WTC11 (cell line): ENCODE measurements around the gene MAP1S. TPM values are rescaled to one million over a fixed set of nuclear protein-coding genes. Genes with fewer than 3 reads are reported as not detected.

Source experiments
- EMX1 ChIP-seq: fragments of 250-450 bp; sonication (Bioruptor Pico); IDR thresholded peaks from 2 replicates; pipeline ENCODE4 v1.8.0; 2021; ENCODE audit warnings: mild to moderate bottlenecking
- ETV6 ChIP-seq: sonication (generic); formaldehyde crosslinking; IDR thresholded peaks from 2 replicates; pipeline ENCODE4 v1.8.1; 2022; ENCODE audit warnings: mild to moderate bottlenecking, missing genetic modification reagents
- FOXK1 ChIP-seq: sonication (generic); formaldehyde crosslinking; IDR thresholded peaks from 2 replicates; pipeline ENCODE4 v1.8.0; 2022; ENCODE audit warnings: mild to moderate bottlenecking, moderate library complexity, missing genetic modification reagents
- GRHL2 ChIP-seq: fragments of 250-450 bp; sonication (Bioruptor Pico); IDR thresholded peaks from 2 replicates; pipeline ENCODE4 v1.8.0; 2022; ENCODE audit warnings: mild to moderate bottlenecking, moderate library complexity; ENCODE audit not compliant: insufficient replicate concordance, severe bottlenecking
- NFYB ChIP-seq: sonication (generic); formaldehyde crosslinking; conservative IDR thresholded peaks from 2 replicates; pipeline ENCODE4 v1.8.0; 2022; ENCODE audit warnings: low read depth, missing genetic modification reagents
- NR2C2 ChIP-seq: sonication (generic); formaldehyde crosslinking; IDR thresholded peaks from 2 replicates; pipeline ENCODE4 v1.8.0; 2022; ENCODE audit warnings: mild to moderate bottlenecking, missing genetic modification reagents
- PRRX2 ChIP-seq: fragments of 250-450 bp; sonication (Bioruptor Pico); IDR thresholded peaks from 2 replicates; pipeline ENCODE4 v1.8.0; 2021; ENCODE audit warnings: mild to moderate bottlenecking
- SMAD4 ChIP-seq: sonication (generic); formaldehyde crosslinking; IDR thresholded peaks from 2 replicates; pipeline ENCODE4 v1.8.0; 2022; ENCODE audit warnings: mild to moderate bottlenecking, missing genetic modification reagents
- SP1 ChIP-seq: sonication (generic); formaldehyde crosslinking; conservative IDR thresholded peaks from 2 replicates; pipeline ENCODE4 v1.8.1; 2022; ENCODE audit warnings: missing genetic modification reagents
- TCF7 ChIP-seq: sonication (generic); formaldehyde crosslinking; IDR thresholded peaks from 2 replicates; pipeline ENCODE4 v1.8.0; 2022; ENCODE audit warnings: mild to moderate bottlenecking, low read depth, missing genetic modification reagents, moderate library complexity
- TEAD1 ChIP-seq: sonication (generic); formaldehyde crosslinking; IDR thresholded peaks from 2 replicates; pipeline ENCODE4 v1.8.0; 2022; ENCODE audit warnings: mild to moderate bottlenecking, missing genetic modification reagents
- TP53 ChIP-seq: sonication (generic); formaldehyde crosslinking; IDR thresholded peaks from 2 replicates; pipeline ENCODE4 v1.8.1; 2023; ENCODE audit warnings: mild to moderate bottlenecking, missing genetic modification reagents
- total RNA-seq: library from RNA; stranded (reverse); gene quantifications from 3 replicates; pipeline ENCODE4 v1.2.3, GENCODE V29; 2021
- TF ChIP-seq, protein P1 (sequence below): fragments of 250-450 bp; sonication (Bioruptor Pico); conservative IDR thresholded peaks from 2 replicates; pipeline ENCODE4 v1.9.0; 2021; ENCODE audit warnings: mild to moderate bottlenecking
- TF ChIP-seq, protein P2 (sequence below): fragments of 250-450 bp; sonication (Bioruptor Pico); IDR thresholded peaks from 2 replicates; pipeline ENCODE4 v2.1.2; 2022; ENCODE audit warnings: mild to moderate bottlenecking, moderate library complexity
- TF ChIP-seq, protein P3 (sequence below): sonication (generic); formaldehyde crosslinking; conservative IDR thresholded peaks from 2 replicates; pipeline ENCODE4 v1.8.1; 2023; ENCODE audit warnings: mild to moderate bottlenecking, low read depth, missing genetic modification reagents, moderate library complexity
- TF ChIP-seq, protein P4 (sequence below): fragments of 250-450 bp; sonication (Bioruptor Pico); IDR thresholded peaks from 2 replicates; pipeline ENCODE4 v1.9.0; 2021; ENCODE audit warnings: mild to moderate bottlenecking, borderline replicate concordance
- TF ChIP-seq, protein P5 (sequence below): fragments of 250-450 bp; sonication (Bioruptor Pico); IDR thresholded peaks from 2 replicates; pipeline ENCODE4 v1.9.0; 2021; ENCODE audit warnings: mild to moderate bottlenecking
- TF ChIP-seq, protein P6 (sequence below): sonication (generic); formaldehyde crosslinking; IDR thresholded peaks from 2 replicates; pipeline ENCODE4 v1.8.0; 2023; ENCODE audit warnings: missing genetic modification reagents
- TF ChIP-seq, protein P7 (sequence below): sonication (generic); formaldehyde crosslinking; IDR thresholded peaks from 2 replicates; pipeline ENCODE4 v1.8.1; 2023; ENCODE audit warnings: mild to moderate bottlenecking, missing genetic modification reagents, borderline replicate concordance

The MAP1S gene
- total RNA-seq, 1 experiment from 2014 or later: 120 TPM

DNA sequence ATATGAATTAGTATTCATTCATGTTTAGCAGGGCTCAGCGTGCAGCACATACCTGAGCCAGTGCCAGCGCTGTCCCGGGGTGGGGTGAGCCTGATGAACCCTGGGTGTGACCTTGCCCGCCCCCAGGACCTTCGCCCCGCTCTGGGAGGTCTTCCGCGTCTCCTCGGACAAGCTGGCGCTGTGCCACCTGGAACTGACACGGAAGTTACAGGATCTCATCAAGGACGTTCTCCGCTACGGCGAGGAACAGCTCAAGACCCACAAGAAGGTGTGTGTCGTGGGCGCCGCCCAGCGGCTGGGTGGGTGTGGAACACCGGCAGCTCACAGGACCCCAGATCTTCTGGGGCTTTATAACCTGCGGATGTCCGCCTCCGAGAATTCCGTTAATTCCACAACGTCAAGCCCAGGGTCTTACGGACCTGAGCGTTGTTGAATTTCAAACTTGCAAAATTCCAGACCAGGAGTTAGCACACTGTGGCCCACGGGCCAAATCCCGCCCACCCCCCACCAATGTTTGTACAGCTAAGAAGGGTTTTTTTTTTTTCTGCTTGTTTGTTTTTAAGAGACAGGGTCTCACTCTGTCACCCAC is 47.4 kb downstream of the MAP1S start (continued):
- TF ChIP-seq, protein P1, sequence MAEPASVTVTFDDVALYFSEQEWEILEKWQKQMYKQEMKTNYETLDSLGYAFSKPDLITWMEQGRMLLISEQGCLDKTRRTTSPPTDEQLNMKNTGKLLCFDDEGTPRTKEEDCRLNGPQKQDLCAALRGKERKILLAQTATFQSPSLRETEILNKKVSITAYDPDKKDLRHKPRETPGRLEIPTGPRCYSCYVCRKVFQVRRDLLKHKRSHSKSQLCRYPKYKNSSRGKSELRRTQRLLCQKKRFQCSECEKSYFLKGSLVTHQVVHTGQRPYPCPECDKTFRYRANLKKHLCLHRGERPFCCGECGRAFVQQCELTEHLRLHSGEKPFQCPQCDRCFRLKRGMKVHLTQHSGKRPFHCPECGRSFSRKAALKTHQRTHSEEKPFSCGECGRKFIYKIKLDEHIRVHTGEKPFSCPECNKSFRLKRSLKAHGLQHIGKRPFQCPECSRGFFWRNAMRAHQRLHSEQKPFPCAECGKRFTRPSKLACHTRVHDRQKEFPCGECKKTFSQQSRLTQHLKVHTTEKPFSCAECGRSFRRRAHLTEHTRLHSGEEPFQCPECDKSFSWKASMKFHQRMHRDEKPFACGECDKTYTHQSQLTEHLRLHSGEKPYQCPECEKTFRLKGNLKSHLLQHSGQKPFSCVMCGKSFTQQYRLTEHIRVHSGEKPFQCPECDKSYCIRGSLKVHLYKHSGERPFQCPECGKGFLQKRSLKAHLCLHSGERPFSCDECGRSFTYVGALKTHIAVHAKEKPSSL (CRISPR knock-in tag): no peak
- TF ChIP-seq, protein P2, sequence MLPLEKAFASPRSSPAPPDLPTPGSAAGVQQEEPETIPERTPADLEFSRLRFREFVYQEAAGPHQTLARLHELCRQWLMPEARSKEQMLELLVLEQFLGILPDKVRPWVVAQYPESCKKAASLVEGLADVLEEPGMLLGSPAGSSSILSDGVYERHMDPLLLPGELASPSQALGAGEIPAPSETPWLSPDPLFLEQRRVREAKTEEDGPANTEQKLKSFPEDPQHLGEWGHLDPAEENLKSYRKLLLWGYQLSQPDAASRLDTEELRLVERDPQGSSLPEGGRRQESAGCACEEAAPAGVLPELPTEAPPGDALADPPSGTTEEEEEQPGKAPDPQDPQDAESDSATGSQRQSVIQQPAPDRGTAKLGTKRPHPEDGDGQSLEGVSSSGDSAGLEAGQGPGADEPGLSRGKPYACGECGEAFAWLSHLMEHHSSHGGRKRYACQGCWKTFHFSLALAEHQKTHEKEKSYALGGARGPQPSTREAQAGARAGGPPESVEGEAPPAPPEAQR (CRISPR knock-in tag): no peak
- TF ChIP-seq, protein P3, sequence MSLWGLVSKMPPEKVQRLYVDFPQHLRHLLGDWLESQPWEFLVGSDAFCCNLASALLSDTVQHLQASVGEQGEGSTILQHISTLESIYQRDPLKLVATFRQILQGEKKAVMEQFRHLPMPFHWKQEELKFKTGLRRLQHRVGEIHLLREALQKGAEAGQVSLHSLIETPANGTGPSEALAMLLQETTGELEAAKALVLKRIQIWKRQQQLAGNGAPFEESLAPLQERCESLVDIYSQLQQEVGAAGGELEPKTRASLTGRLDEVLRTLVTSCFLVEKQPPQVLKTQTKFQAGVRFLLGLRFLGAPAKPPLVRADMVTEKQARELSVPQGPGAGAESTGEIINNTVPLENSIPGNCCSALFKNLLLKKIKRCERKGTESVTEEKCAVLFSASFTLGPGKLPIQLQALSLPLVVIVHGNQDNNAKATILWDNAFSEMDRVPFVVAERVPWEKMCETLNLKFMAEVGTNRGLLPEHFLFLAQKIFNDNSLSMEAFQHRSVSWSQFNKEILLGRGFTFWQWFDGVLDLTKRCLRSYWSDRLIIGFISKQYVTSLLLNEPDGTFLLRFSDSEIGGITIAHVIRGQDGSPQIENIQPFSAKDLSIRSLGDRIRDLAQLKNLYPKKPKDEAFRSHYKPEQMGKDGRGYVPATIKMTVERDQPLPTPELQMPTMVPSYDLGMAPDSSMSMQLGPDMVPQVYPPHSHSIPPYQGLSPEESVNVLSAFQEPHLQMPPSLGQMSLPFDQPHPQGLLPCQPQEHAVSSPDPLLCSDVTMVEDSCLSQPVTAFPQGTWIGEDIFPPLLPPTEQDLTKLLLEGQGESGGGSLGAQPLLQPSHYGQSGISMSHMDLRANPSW (CRISPR knock-in tag): no peak
- TF ChIP-seq TP53 (CRISPR knock-in tag) (no peak), TCF7 (CRISPR knock-in tag) (no peak), SP1 (0 out of 2 replicates have a peak, but pooled peaks have one; percentile 50), PRRX2 (no peak), EMX1 (CRISPR knock-in tag) (no peak), NFYB (CRISPR knock-in tag) (no peak), GRHL2 (CRISPR knock-in tag) (no peak), NR2C2 (CRISPR knock-in tag) (no peak), ETV6 (CRISPR knock-in tag) (peak; percentile 82), TEAD1 (CRISPR knock-in tag) (no peak), SMAD4 (CRISPR knock-in tag) (no peak), FOXK1 (0 out of 2 replicates have a peak, but pooled peaks have one; percentile 13)
- TF ChIP-seq, protein P4, sequence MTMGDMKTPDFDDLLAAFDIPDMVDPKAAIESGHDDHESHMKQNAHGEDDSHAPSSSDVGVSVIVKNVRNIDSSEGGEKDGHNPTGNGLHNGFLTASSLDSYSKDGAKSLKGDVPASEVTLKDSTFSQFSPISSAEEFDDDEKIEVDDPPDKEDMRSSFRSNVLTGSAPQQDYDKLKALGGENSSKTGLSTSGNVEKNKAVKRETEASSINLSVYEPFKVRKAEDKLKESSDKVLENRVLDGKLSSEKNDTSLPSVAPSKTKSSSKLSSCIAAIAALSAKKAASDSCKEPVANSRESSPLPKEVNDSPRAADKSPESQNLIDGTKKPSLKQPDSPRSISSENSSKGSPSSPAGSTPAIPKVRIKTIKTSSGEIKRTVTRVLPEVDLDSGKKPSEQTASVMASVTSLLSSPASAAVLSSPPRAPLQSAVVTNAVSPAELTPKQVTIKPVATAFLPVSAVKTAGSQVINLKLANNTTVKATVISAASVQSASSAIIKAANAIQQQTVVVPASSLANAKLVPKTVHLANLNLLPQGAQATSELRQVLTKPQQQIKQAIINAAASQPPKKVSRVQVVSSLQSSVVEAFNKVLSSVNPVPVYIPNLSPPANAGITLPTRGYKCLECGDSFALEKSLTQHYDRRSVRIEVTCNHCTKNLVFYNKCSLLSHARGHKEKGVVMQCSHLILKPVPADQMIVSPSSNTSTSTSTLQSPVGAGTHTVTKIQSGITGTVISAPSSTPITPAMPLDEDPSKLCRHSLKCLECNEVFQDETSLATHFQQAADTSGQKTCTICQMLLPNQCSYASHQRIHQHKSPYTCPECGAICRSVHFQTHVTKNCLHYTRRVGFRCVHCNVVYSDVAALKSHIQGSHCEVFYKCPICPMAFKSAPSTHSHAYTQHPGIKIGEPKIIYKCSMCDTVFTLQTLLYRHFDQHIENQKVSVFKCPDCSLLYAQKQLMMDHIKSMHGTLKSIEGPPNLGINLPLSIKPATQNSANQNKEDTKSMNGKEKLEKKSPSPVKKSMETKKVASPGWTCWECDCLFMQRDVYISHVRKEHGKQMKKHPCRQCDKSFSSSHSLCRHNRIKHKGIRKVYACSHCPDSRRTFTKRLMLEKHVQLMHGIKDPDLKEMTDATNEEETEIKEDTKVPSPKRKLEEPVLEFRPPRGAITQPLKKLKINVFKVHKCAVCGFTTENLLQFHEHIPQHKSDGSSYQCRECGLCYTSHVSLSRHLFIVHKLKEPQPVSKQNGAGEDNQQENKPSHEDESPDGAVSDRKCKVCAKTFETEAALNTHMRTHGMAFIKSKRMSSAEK: no peak
- TF ChIP-seq, protein P5, sequence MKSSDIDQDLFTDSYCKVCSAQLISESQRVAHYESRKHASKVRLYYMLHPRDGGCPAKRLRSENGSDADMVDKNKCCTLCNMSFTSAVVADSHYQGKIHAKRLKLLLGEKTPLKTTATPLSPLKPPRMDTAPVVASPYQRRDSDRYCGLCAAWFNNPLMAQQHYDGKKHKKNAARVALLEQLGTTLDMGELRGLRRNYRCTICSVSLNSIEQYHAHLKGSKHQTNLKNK (CRISPR knock-in tag): no peak
- TF ChIP-seq, protein P6, sequence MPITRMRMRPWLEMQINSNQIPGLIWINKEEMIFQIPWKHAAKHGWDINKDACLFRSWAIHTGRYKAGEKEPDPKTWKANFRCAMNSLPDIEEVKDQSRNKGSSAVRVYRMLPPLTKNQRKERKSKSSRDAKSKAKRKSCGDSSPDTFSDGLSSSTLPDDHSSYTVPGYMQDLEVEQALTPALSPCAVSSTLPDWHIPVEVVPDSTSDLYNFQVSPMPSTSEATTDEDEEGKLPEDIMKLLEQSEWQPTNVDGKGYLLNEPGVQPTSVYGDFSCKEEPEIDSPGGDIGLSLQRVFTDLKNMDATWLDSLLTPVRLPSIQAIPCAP (CRISPR knock-in tag): no peak
- TF ChIP-seq, protein P7, sequence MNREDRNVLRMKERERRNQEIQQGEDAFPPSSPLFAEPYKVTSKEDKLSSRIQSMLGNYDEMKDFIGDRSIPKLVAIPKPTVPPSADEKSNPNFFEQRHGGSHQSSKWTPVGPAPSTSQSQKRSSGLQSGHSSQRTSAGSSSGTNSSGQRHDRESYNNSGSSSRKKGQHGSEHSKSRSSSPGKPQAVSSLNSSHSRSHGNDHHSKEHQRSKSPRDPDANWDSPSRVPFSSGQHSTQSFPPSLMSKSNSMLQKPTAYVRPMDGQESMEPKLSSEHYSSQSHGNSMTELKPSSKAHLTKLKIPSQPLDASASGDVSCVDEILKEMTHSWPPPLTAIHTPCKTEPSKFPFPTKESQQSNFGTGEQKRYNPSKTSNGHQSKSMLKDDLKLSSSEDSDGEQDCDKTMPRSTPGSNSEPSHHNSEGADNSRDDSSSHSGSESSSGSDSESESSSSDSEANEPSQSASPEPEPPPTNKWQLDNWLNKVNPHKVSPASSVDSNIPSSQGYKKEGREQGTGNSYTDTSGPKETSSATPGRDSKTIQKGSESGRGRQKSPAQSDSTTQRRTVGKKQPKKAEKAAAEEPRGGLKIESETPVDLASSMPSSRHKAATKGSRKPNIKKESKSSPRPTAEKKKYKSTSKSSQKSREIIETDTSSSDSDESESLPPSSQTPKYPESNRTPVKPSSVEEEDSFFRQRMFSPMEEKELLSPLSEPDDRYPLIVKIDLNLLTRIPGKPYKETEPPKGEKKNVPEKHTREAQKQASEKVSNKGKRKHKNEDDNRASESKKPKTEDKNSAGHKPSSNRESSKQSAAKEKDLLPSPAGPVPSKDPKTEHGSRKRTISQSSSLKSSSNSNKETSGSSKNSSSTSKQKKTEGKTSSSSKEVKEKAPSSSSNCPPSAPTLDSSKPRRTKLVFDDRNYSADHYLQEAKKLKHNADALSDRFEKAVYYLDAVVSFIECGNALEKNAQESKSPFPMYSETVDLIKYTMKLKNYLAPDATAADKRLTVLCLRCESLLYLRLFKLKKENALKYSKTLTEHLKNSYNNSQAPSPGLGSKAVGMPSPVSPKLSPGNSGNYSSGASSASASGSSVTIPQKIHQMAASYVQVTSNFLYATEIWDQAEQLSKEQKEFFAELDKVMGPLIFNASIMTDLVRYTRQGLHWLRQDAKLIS: no peak
